HL-60/S4 treated with retinoic acid at 250 ng/mL for 4 days and 3 days (cell line): ENCODE measurements around the gene PRTG.
"Not testable (repeated sequence)": the region's sequence is repeated elsewhere in the genome, so short reads cannot be mapped to it uniquely, and the experiment has no call there.

Experiments used
- in situ Hi-C: fragments of 300-500 bp; cut with MboI; formaldehyde crosslinking; loops from 2 replicates; pipeline ENCODE4 v1.7.0; 2022; ENCODE audit warnings: low sequenced_read_pairs

Gene PRTG

GRCh38 chr15:55742927-55743728 lies at the start of gene PRTG:
Gene PRTG, minus strand, starts transcription at chr15:55743152. Its CDS starts 221 bp downstream, at chr15:55742931.
- in situ Hi-C loops = no loop called here

DNA sequence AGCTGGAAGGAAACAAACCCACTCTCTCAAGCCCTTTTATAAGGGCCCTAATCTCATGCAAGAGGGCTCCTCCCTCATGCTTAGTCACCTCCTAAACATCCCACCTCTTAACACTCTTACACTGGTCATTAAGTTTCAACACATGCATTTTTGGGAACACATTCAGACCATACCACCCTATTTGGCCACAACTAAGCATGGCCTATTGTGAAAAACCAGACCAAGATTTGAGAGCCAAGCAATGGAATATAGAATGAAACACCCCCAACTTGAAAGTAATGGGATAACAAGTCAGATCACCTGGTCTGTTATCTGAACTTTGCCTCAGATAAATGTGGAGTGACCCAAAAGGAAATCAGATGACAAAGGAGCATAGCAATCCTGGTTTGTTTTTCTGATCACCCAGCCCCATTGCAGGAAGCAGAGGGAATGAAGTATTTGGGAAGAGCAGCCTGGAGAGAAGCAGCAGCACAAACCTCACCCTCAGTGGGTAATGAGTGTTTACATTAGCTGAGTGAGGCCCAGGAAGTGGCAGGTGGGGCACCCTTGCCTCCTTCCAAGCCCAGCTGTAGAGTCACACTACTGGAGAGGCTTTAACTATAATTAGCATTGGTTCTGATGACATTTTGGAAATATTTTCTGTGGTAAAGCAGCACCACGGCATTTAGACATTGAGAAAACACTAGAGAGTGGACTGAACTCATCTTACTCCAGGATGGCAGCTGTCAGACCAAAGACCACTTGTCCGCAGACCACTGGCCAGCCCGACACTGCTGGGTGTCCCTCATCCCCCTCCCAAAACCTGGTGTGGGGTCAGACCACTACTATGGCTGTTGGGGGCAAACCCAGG lies 48.8 kb upstream of the PRTG start:
- in situ Hi-C loops = no loop called here

DNA sequence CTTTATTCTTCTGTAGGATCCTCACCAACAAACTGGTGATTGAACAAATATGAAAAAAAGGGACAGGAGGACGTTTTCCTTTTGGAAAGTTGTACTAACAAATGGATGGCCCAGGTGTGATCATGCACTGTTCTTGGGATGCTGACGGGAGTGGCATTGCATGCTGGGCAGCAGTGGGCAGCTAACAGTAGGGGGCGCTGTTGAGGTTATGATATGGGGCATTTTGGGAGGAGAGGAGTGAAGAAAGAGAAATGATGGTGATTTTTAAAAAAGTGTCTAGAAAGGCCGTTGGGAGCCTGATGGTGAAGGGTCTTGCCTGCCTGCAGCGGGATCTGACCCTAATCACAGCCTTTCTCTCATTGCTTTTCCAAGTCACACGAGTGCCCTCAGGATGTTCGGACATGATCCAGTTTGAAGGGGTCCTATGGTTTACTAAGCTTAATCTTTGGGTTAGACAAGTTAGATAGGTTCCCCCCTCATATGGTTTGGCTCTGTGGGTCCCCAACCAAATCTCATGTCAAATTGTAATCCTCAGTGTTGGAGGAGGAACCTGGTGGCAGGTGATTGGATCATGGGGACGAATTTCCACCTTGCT lies 46.2 kb upstream of the PRTG start:
- in situ Hi-C loops = no loop called here

- in situ Hi-C loops = no loop called here
Measured at GRCh38 chr15:55786341-55786740, 43.4 kb upstream of the PRTG start.

- in situ Hi-C loops = not testable (repeated sequence)
Measured at GRCh38 chr15:55785593-55785992, 42.6 kb upstream of the PRTG start.

- in situ Hi-C loops = no loop called here
Measured at GRCh38 chr15:55784286-55784685, 41.3 kb upstream of the PRTG start.

GRCh38 chr15:55782901-55783300 lies 39.9 kb upstream of the PRTG start:
- in situ Hi-C loops = no loop called here

- in situ Hi-C loops = no loop called here
Measured at GRCh38 chr15:55780292-55780691, 37.3 kb upstream of the PRTG start.

- in situ Hi-C loops = no loop called here
Measured at GRCh38 chr15:55778932-55779331, 36.0 kb upstream of the PRTG start.

- in situ Hi-C loops = no loop called here
Measured at GRCh38 chr15:55775316-55775715, 32.4 kb upstream of the PRTG start.

DNA sequence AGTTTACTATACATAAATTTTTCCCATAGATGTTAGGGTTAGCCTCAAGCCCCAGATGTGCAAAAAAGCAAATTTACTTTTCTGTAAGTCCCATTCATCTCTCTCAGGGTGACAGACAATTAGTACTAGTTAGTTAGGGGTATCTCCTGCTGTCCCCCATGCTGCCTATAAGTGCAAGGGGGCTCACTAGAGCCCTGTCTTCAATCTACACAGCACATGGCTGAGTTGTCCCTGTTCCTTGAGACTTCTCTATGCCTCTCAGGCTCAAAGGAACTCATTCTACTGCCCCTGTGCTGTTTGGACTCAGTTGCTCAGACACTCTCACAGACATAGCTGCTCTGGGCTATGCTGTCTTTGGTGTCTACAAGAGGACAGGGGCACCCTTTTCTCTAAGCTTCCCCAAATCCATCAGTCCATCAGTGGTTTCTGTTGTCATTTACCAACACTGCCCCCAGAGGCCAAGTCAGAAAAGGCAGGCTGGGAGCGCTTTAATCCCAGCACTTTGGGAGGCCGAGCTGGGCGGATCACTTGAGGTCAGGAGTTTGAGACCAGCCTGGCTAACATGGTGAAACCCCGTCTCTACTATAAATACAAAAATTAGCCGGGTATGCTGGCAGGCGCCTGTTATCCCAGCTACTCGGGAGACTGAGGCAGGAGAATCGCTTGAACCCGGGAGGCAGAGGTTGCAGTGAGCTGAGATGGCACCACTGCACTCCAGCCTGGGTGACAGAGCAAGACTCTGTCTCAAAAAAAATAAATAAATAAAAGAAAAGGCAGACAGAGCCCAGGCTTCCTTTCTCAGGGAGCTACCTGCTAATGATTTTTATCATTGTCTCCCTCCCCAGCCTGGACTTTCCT lies 31.4 kb upstream of the PRTG start:
- in situ Hi-C loops = no loop called here

GRCh38 chr15:55770806-55771205 lies 27.9 kb upstream of the PRTG start:
- in situ Hi-C loops = no loop called here

DNA sequence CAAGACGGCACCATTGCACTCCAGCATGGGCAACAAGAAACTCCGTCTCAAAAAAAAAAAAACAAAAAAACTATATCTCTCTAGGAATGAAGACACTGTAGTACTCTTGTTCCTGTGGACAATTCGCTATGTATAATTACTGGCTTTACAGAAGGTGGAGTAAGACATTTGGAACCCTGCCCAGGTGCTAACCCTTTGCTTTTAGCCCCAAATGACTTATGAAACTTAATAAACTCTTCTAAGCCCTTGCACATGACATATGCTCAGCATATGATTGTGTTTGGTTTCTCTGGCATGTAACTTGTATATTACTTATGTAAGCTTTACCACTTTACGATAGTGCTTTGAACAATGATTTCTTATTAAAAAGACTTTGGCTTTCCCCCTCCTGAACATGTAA lies 27.3 kb upstream of the PRTG start:
- in situ Hi-C loops = no loop called here

DNA sequence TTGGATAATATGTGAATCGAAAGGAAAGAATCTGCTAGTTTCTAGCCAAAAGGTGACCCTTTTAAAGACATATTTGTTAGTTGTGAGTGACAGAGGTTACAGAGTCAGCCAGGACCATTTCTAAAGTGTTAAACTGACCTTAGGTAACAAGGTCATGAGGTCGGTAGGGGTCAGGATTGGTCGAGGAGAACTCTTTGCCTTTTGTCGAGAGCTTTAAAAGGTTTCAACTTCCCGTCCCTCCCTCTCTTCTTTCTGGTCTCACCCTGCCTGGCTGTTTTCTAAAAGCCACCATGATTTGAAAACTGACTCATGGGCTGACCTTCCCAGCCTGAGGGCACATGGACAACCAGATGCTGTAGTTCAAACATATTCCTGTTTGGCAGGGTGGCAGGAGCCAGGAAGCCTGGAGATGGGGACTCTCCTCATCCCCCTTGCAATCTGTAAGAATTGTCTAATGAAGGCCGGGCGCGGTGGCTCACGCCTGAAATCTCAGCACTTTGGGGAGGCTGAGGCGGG lies 25.8 kb upstream of the PRTG start:
- in situ Hi-C loops = no loop called here

GRCh38 chr15:55766676-55767075 lies 23.7 kb upstream of the PRTG start:
- in situ Hi-C loops = no loop called here

GRCh38 chr15:55764398-55764797 lies 21.4 kb upstream of the PRTG start:
- in situ Hi-C loops = no loop called here

GRCh38 chr15:55758580-55758986 lies 15.6 kb upstream of the PRTG start:
- in situ Hi-C loops = no loop called here

DNA sequence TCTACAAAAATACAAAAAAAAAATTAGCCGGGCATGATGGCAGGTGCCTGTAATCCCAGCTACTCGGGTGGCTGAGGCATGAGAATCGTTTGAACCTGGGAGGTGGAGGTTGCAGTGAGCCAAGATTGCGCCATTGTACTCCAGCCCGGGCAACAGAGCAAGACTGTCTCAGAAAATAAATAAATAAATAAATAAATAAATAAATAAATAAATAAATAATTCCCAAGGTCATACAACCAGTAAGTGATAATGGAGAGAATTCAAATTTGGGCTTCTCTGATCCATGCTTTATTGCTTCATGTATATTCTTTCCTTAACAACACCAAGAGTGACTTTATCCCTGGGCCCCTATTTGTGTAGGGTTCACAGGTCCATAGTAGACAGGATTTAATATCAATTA lies 10.5 kb upstream of the PRTG start:
- in situ Hi-C loops = not testable (repeated sequence)

DNA sequence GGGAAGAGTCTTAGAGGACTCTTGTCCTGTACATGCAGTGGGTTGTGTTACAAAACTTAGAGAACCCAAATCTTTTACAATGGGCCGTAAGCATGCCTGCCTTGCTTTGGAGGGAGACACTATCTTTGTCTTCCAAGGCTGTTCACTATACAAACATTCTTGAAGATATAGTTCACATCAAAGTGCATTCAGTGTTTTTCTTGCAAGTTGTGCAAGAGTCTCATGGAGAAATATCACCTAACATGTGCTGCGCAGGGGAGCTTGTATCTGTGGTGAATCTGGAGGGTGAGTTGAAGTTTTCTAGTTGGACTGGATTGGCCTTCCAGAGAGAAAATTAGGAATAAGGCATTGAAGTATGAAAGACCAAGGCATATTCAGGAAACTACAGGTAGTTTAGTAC lies 7.8 kb upstream of the PRTG start:
- in situ Hi-C loops = no loop called here
